Retinal pigment epithelial cell (primary cell): ENCODE results near the gene ARHGAP27.
A peak's percentile ranks its signal among the peaks of the same experiment; 100 is the strongest.

Experiments used
- DNase-seq: peaks from one replicate; pipeline ENCODE4 v3.0.0-alpha.2; 2010; ENCODE audit warnings: low read depth
- H3K4me3 ChIP-seq: 2 replicates; pipeline ENCODE4 v1.5.1; 2011; ENCODE audit warnings: mild to moderate bottlenecking, low read length, control low read depth, moderate library complexity
- CTCF ChIP-seq: conservative IDR thresholded peaks from 2 replicates; pipeline ENCODE4 v1.5.1; 2011; ENCODE audit warnings: low read depth, low read length, control low read depth, inconsistent platforms

Gene ARHGAP27

GRCh38 chr17:45429339-45430005, 3.2 kb downstream of the ARHGAP27 start:
- no peak for DNase-seq
- no peak overlapping the region for H3K4me3 ChIP-seq
- TF ChIP-seq CTCF: no peak

- no peak for TF ChIP-seq CTCF
- no peak overlapping the region for H3K4me3 ChIP-seq
These were observed 3.7 kb downstream of the ARHGAP27 start for GRCh38 chr17:45428931-45429338.

DNA sequence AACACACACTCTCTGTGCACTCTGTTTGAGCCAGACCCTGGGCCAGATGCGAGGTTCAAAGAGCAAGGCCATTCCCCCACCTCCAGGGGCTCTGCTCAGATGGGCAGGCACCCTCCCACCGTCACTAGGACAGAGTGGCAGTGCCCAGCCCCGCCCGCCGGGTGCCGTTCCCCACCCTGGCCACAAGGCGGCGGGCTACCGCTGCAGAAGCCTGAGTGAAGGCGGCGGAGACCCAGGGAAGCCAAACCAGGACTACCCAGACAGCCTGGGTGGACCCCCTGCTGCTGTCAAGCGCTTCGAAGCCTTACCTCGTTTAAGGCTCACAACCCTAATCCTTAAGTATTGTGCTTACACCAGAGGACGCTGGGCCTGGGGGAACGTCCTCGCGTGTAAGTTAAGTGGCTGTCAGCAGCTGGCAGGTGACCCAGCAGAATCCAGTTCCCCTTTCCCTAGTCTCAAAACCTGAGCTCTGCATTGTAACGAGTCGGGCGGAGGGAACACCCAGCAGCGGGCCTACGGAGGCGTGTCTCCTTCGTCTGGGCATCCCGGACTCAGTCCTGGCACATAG, 4.5 kb downstream of the ARHGAP27 start:
- no peak for DNase-seq
- peak; percentile 94 for TF ChIP-seq CTCF
- no peak overlapping the region for H3K4me3 ChIP-seq

More at GRCh38 chr17:45428931-45429338, 3.7 kb downstream of the ARHGAP27 start:
- DNase-seq: no peak

DNA sequence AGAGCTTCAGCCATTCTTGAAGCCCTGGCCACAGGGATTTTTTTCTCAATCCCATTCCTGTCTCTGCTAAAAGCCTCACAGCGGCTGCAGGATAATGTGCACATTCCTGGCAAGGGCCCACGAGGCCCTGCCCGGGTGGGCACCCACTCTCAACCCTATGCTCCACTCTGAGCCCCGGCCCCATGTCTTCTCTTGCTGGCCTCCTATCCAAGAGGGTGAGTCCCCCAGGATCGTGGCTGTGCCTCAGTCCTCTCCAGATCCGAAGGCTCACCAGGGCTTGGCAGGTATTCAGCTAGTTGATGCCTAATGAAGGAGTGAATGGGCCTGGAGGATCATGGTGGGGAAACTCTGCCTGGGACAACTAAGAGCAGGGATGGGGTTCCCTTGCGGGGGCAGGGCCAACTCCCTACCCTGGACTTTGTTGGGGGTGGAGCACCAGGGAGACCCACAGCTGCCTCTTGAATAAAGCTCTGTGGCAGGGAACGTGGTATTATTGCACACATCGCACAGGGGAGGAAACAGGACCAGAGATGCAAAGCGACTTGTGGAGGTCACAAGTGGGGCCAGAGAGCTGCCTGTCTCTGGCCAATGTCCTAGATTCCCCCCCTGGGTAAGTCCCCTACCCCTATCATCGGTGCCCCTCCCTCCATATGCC, 5.4 kb downstream of the ARHGAP27 start:
- DNase-seq: no peak
- no peak overlapping the region for H3K4me3 ChIP-seq
- no peak for TF ChIP-seq CTCF

GRCh38 chr17:45426561-45426960, 6.1 kb downstream of the ARHGAP27 start:
- DNase-seq: no peak
- no peak for TF ChIP-seq CTCF
- H3K4me3 ChIP-seq: no peak overlapping the region

- H3K4me3 ChIP-seq: no peak overlapping the region
- no peak for TF ChIP-seq CTCF
- no peak for DNase-seq
These were observed 6.7 kb downstream of the ARHGAP27 start for GRCh38 chr17:45425984-45426413.
